Loucy (cell line): Measurements from ENCODE around the gene SAMMSON.

ENCODE experiments used
- H2AFZ ChIP-seq: fragments of 200-600 bp; sonication (generic); 2 replicates; pipeline ENCODE4 v1.6.0; 2016; ENCODE audit warnings: antibody characterized with exemption, mild to moderate bottlenecking, low read length, moderate library complexity
- H3F3A ChIP-seq: fragments of 200-600 bp; 2 replicates; pipeline ENCODE4 v1.6.0; 2016; ENCODE audit warnings: antibody characterized with exemption, low read depth, mild to moderate bottlenecking
- H3K27me3 ChIP-seq: fragments of 200-600 bp; sonication (generic); 2 replicates; pipeline ENCODE4 v1.6.1; 2014; ENCODE audit warnings: low read length, mild to moderate bottlenecking; ENCODE audit not compliant: insufficient read depth, poor library complexity, severe bottlenecking
- H3K36me3 ChIP-seq: fragments of 200-600 bp; sonication (generic); 2 replicates; pipeline ENCODE4 v1.6.1; 2016; ENCODE audit warnings: low read length; ENCODE audit not compliant: insufficient read depth
- H3K4me1 ChIP-seq: fragments of 200-600 bp; sonication (generic); 2 replicates; pipeline ENCODE4 v1.5.1; 2014; ENCODE audit warnings: low read length, mild to moderate bottlenecking; ENCODE audit not compliant: insufficient read depth, poor library complexity, severe bottlenecking
- H3K4me2 ChIP-seq: fragments of 200-600 bp; sonication (generic); 2 replicates; pipeline ENCODE4 v1.6.0; 2014; ENCODE audit warnings: antibody characterized with exemption, low read length, low read depth, mild to moderate bottlenecking; ENCODE audit not compliant: poor library complexity, severe bottlenecking
- H3K4me3 ChIP-seq: fragments of 200-600 bp; sonication (generic); 2 replicates; pipeline ENCODE4 v1.5.1; 2014; ENCODE audit warnings: low read length, mild to moderate bottlenecking, mixed read lengths; ENCODE audit not compliant: poor library complexity, severe bottlenecking
- H3K79me2 ChIP-seq: fragments of 200-600 bp; sonication (generic); 2 replicates; pipeline ENCODE4 v1.6.1; 2014; ENCODE audit warnings: low read length; ENCODE audit not compliant: insufficient read depth
- H3K9ac ChIP-seq: fragments of 200-600 bp; sonication (generic); 2 replicates; pipeline ENCODE4 v1.6.0; 2014; ENCODE audit warnings: mild to moderate bottlenecking, low read depth, low read length, moderate library complexity; ENCODE audit not compliant: poor library complexity, severe bottlenecking
- H3K9me2 ChIP-seq: fragments of 200-600 bp; sonication (generic); replicated peaks from 2 replicates; pipeline ENCODE4 v1.6.1; 2016; ENCODE audit warnings: low read depth, low read length, mixed read lengths
- H3K9me3 ChIP-seq: fragments of 200-600 bp; sonication (generic); 2 replicates; pipeline ENCODE4 v1.6.1; 2014; ENCODE audit warnings: mild to moderate bottlenecking, antibody characterized with exemption, low read length, low read depth; ENCODE audit not compliant: insufficient read depth
- H4K20me1 ChIP-seq: fragments of 200-600 bp; sonication (generic); 2 replicates; pipeline ENCODE4 v1.6.0; 2014; ENCODE audit warnings: antibody characterized with exemption, low read length, mild to moderate bottlenecking; ENCODE audit not compliant: insufficient read depth, poor library complexity, severe bottlenecking
- EZH2phosphoT487 ChIP-seq: fragments of 200-600 bp; IDR thresholded peaks from 2 replicates; pipeline ENCODE4 v1.6.1; 2018; ENCODE audit warnings: antibody characterized with exemption, mild to moderate bottlenecking, moderate library complexity, borderline replicate concordance
- TF ChIP-seq, protein P1 (sequence below): fragments of 200-600 bp; sonication (generic); conservative IDR thresholded peaks from 2 replicates; pipeline ENCODE4 v1.5.1; 2014; ENCODE audit warnings: mild to moderate bottlenecking, antibody characterized with exemption, low read length

The SAMMSON gene

DNA sequence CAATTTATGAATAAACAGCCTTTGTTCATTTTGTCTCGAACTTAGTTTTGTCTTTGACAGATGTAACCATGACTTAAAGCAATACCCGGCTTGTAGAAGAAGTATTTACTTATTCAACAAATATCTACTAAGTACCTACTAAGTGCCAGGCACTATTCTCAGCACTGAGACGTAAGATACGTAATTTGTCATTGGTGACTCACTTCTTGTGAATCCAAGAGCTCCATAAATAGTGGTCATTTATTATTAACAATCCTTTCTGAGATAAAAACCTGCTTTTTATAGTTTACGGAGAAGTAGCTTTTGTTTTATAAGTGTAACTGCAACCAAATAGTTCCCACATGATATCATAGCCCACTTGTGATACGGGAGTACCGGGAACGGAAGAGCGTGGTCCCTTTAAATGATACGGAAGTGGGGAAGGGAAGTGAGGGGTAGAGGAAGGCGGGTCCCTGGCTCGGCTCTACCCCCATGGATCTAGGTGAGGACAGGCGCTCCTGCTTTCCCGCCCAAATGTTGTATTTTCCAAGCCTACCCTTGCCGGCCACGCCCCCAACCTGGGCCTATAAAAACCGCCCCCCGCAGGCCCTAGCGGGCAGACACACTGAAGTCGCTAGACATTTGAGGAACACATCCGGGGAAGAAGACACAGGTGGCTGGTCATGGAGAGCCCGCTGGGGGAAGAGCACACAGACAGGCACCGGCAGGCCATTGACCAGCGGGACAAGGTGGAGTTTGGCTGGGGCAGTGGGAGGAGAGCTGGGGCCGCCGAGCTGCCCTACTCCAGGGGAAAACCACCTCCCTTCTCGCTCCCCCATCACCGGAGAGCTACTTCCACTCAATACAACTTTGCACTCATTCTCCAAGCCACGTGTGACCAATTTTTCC lies at the start of gene SAMMSON:
Gene SAMMSON (plus strand): TSS at position 594 of the 888 bp plus-strand sequence.
- TF ChIP-seq, protein P1, sequence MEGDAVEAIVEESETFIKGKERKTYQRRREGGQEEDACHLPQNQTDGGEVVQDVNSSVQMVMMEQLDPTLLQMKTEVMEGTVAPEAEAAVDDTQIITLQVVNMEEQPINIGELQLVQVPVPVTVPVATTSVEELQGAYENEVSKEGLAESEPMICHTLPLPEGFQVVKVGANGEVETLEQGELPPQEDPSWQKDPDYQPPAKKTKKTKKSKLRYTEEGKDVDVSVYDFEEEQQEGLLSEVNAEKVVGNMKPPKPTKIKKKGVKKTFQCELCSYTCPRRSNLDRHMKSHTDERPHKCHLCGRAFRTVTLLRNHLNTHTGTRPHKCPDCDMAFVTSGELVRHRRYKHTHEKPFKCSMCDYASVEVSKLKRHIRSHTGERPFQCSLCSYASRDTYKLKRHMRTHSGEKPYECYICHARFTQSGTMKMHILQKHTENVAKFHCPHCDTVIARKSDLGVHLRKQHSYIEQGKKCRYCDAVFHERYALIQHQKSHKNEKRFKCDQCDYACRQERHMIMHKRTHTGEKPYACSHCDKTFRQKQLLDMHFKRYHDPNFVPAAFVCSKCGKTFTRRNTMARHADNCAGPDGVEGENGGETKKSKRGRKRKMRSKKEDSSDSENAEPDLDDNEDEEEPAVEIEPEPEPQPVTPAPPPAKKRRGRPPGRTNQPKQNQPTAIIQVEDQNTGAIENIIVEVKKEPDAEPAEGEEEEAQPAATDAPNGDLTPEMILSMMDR, result no peak
- TF ChIP-seq EZH2phosphoT487, result no peak
- H3K79me2 ChIP-seq, result no peaks in the 10 kb centered on the region
- no peak within 1 kb of the TSS for H3K4me2 ChIP-seq

GRCh38 chr3:69951616-69952015 lies 47.9 kb upstream of the SAMMSON start:
- H3K4me1 ChIP-seq, result no peaks in the 10 kb centered on the region
- no peak overlapping the region for H3K9ac ChIP-seq
- no peaks in the 10 kb centered on the region for H3K9me3 ChIP-seq
- TF ChIP-seq, protein P1, result no peak
- no peak for TF ChIP-seq EZH2phosphoT487
- H3K4me2 ChIP-seq, result no peak overlapping the region
- no peaks in the 10 kb centered on the region for H3F3A ChIP-seq
- H3K36me3 ChIP-seq, result no peaks in the 10 kb centered on the region
- H3K27me3 ChIP-seq, result no peaks in the 10 kb centered on the region
- H3K9me2 ChIP-seq, result no peaks in the 10 kb centered on the region
- no peaks in the 10 kb centered on the region for H4K20me1 ChIP-seq
- H3K4me3 ChIP-seq, result no peak overlapping the region
- H3K79me2 ChIP-seq, result no peaks in the 10 kb centered on the region
- no peak overlapping the region for H2AFZ ChIP-seq

More for the DNA sequence above, at the start of gene SAMMSON:
- H3K4me1 ChIP-seq, result no peaks in the 10 kb centered on the region
- no peak within 1 kb of the TSS for H3K9ac ChIP-seq
- no peak within 1 kb of the TSS for H3K4me3 ChIP-seq
- H3K27me3 ChIP-seq, result no peaks in the 10 kb centered on the region
- H4K20me1 ChIP-seq, result no peaks in the 10 kb centered on the region
- no peaks in the 10 kb centered on the region for H3K9me3 ChIP-seq
- no peak within 1 kb of the TSS for H2AFZ ChIP-seq
- no peaks in the 10 kb centered on the region for H3K36me3 ChIP-seq
- H3F3A ChIP-seq, result no peaks in the 10 kb centered on the region
- H3K9me2 ChIP-seq, result no peaks in the 10 kb centered on the region

DNA sequence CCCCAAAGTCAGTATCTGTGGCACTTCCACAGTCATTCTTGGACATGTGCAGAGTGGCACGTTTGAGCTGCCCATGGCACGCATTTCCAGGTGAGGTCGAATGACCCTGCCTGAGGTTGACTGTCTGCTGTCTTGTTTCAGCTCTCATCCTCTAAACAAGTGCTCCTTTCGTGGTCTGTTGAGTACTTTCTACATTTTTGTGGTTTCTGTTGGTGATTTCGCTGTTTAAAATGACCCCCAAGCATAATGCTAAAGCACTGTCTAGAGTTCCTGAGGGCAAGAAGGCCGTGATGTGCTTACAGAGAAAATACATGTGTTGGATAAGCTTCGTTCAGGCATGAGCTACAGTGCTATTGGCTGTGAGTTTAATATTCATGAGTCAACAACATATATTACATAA lies 40.0 kb upstream of the SAMMSON start:
- Histone ChIP-seq H3K9me3 (no peaks in the 10 kb centered on the region), H3K79me2 (no peaks in the 10 kb centered on the region), H4K20me1 (no peaks in the 10 kb centered on the region), H3K4me1 (no peaks in the 10 kb centered on the region), H3K9me2 (no peaks in the 10 kb centered on the region), H3K4me3 (no peak overlapping the region), H3K36me3 (no peaks in the 10 kb centered on the region), H3K9ac (no peak overlapping the region), H3K27me3 (no peaks in the 10 kb centered on the region), H2AFZ (no peak overlapping the region), H3F3A (no peaks in the 10 kb centered on the region), H3K4me2 (no peak overlapping the region)
- no peak for TF ChIP-seq EZH2phosphoT487
- TF ChIP-seq, protein P1, result no peak
